GM06990 (cell line): Measurements from ENCODE around the gene CARNS1.
A peak's percentile ranks its signal among the peaks of the same experiment; 100 is the strongest.
"Not testable (repeated sequence)": the region's sequence is repeated elsewhere in the genome, so short reads cannot be mapped to it uniquely, and the experiment has no call there.

Experiments used
- DNase-seq: peaks from one replicate; pipeline ENCODE4 v3.0.0-alpha.2; 2011; ENCODE audit not compliant: insufficient read length; ENCODE audit errors: extremely low read depth
- H3K27me3 ChIP-seq: replicated peaks from 2 replicates; pipeline ENCODE4 v1.6.0; 2011; ENCODE audit warnings: low read length; ENCODE audit not compliant: control insufficient read depth, insufficient read depth
- H3K36me3 ChIP-seq: 2 replicates; pipeline ENCODE4 v1.5.1; 2011; ENCODE audit warnings: low read length; ENCODE audit not compliant: control insufficient read depth, insufficient read depth
- H3K4me3 ChIP-seq: replicated peaks from 2 replicates; pipeline ENCODE4 v1.5.1; 2011; ENCODE audit warnings: low read depth, mild to moderate bottlenecking, control low read depth, low read length
- CTCF ChIP-seq: IDR thresholded peaks from 2 replicates; pipeline ENCODE4 v1.5.1; 2011; ENCODE audit warnings: low read length, control low read depth, mild to moderate bottlenecking, inconsistent platforms; ENCODE audit not compliant: insufficient read depth, poor library complexity, severe bottlenecking

CARNS1 gene

GRCh38 chr11:67463680-67464410, 48.4 kb downstream of the CARNS1 start:
- no peaks in the 10 kb centered on the region; the same call in none of the 2 replicates for H3K36me3 ChIP-seq
- peak overlapping the region; percentile 50 for H3K4me3 ChIP-seq
- no peak for DNase-seq

GRCh38 chr11:67464411-67465188, 49.1 kb downstream of the CARNS1 start:
- TF ChIP-seq CTCF, result no peak
- H3K36me3 ChIP-seq, result no peaks in the 10 kb centered on the region; the same call in none of the 2 replicates
- DNase-seq, result peak; percentile 92
- H3K4me3 ChIP-seq, result peak overlapping the region; percentile 93
- H3K27me3 ChIP-seq, result no peaks in the 10 kb centered on the region

More at GRCh38 chr11:67463680-67464410, 48.4 kb downstream of the CARNS1 start:
- no peaks in the 10 kb centered on the region for H3K27me3 ChIP-seq
- TF ChIP-seq CTCF, result no peak

- TF ChIP-seq CTCF, result no peak
- no peaks in the 10 kb centered on the region for H3K27me3 ChIP-seq
- no peak for DNase-seq
- no peaks in the 10 kb centered on the region; the same call in none of the 2 replicates for H3K36me3 ChIP-seq
- peak overlapping the region; percentile 93 for H3K4me3 ChIP-seq
Measured at GRCh38 chr11:67465189-67465510, 49.7 kb downstream of the CARNS1 start.

GRCh38 chr11:67465530-67465929, 50.1 kb downstream of the CARNS1 start:
- H3K27me3 ChIP-seq, DNase-seq, H3K36me3 ChIP-seq: not testable (repeated sequence)
- H3K4me3 ChIP-seq, result peak overlapping the region; percentile 93

GRCh38 chr11:67466367-67466766, 50.9 kb downstream of the CARNS1 start:
- Histone ChIP-seq H3K36me3 (no peaks in the 10 kb centered on the region; the same call in none of the 2 replicates), H3K27me3 (no peaks in the 10 kb centered on the region), H3K4me3 (no peak overlapping the region)
- DNase-seq, result no peak
- no peak for TF ChIP-seq CTCF
